T-cell (primary cell): Measurements from ENCODE around the gene MCTP1. TPM values are rescaled to one million over a fixed set of nuclear protein-coding genes. Genes with fewer than 3 reads are reported as not detected.

Experiments
- ATAC-seq, 4 experiments: fragments of 200-7000 bp in 3 of 4; fragments of 150-1000 bp in 1 of 4; cut with Tn5 transposase; replicated peaks in 1 of 4; 1 replicate in 3 of 4; 2 replicates in 1 of 4; pipeline ENCODE4 v1.10.0; 2021; ENCODE audit warnings: moderate library complexity in 3 of 4, mild to moderate bottlenecking in 2 of 4, moderate number of reproducible peaks in 1 of 4
- CTCF ChIA-PET, 2 donors: fragments of 300-600 bp; sonication (Branson Sonifier 250); formaldehyde crosslinking; loops; one replicate each; lab custom pipeline; 2022; ENCODE audit warnings: antibody characterized with exemption in 2 of 2; lab: Charles Lee
- POLR2A ChIA-PET, 2 donors: fragments of 300-600 bp; sonication (Branson Sonifier 250); formaldehyde crosslinking; loops; one replicate each; lab custom pipeline; 2022; ENCODE audit warnings: antibody characterized with exemption in 2 of 2; lab: Charles Lee
- DNase-seq, 35 experiments: peaks; one replicate each; pipeline versions ENCODE4 v3.0.0 to v3.0.0-alpha.2; 2013 to 2023
- H3K27ac ChIP-seq: one replicate; pipeline ENCODE4 v1.5.1; 2013; ENCODE audit warnings: low read length
- H3K27me3 ChIP-seq, 2 experiments: replicated peaks in 1 of 2; 1 replicate in 1 of 2; 2 replicates in 1 of 2; pipeline versions ENCODE4 v1.6.1 to v1.7.0; 2013; ENCODE audit warnings: low read length in 1 of 2, mixed read lengths in 1 of 2; ENCODE audit not compliant: control insufficient read depth in 2 of 2, insufficient read depth in 2 of 2; ENCODE audit errors: extremely low read depth in 1 of 2
- H3K36me3 ChIP-seq, 2 donors: 1 replicate in 1 of 2; 2 replicates in 1 of 2; pipeline versions ENCODE4 v1.6.1 to v1.7.0; 2013; ENCODE audit warnings: low read length in 1 of 2; ENCODE audit not compliant: control insufficient read depth in 2 of 2, insufficient read depth in 1 of 2; ENCODE audit errors: extremely low read depth in 1 of 2
- H3K4me1 ChIP-seq, 2 experiments: 1 replicate in 1 of 2; 2 replicates in 1 of 2; pipeline versions ENCODE4 v1.6.1 to v1.7.0; 2013; ENCODE audit warnings: low read length in 2 of 2, mixed read lengths in 1 of 2; ENCODE audit not compliant: insufficient read depth in 2 of 2, control insufficient read depth in 1 of 2; ENCODE audit errors: extremely low read depth in 1 of 2
- H3K4me3 ChIP-seq, 2 donors: 1 replicate in 1 of 2; 2 replicates in 1 of 2; pipeline versions ENCODE4 v1.5.1 to v1.7.0; 2013; ENCODE audit warnings: mild to moderate bottlenecking in 2 of 2, low read length in 1 of 2, moderate library complexity in 1 of 2; ENCODE audit not compliant: control insufficient read depth in 1 of 2; ENCODE audit errors: extremely low read depth in 1 of 2
- H3K9me3 ChIP-seq: 2 replicates; pipeline ENCODE4 v1.7.0; 2013
- H3K27ac Mint-ChIP-seq, 2 donors: one replicate each; pipeline ENCODE4 v1.8.0; 2020 to 2021; ENCODE audit warnings: mild to moderate bottlenecking in 2 of 2, mixed read lengths in 2 of 2
- H3K27me3 Mint-ChIP-seq, 2 donors: one replicate each; pipeline ENCODE4 v1.8.0; 2021 to 2022; ENCODE audit warnings: mixed read lengths in 2 of 2
- H3K36me3 Mint-ChIP-seq: one replicate; pipeline ENCODE4 v1.8.0; 2021; ENCODE audit warnings: mixed read lengths
- H3K4me1 Mint-ChIP-seq, 3 donors: one replicate each; pipeline ENCODE4 v1.8.0; 2020 to 2022; ENCODE audit warnings: mixed read lengths in 3 of 3, mild to moderate bottlenecking in 1 of 3
- H3K4me3 Mint-ChIP-seq, 3 donors: one replicate each; pipeline ENCODE4 v1.8.0; 2020 to 2022; ENCODE audit warnings: mild to moderate bottlenecking in 3 of 3, mixed read lengths in 3 of 3, moderate library complexity in 3 of 3
- H3K9me3 Mint-ChIP-seq, 3 donors: one replicate each; pipeline ENCODE4 v1.8.0; 2020 to 2022; ENCODE audit warnings: mixed read lengths in 3 of 3
- WGBS: methylation state at CpG from one replicate; pipeline ENCODE4 v1.1.5; 2013; ENCODE audit warnings: missing lambda C conversion rate; ENCODE audit not compliant: insufficient coverage; 5-methylcytosine and 5-hydroxymethylcytosine counted together
- total RNA-seq, 35 experiments: library from RNA in 6 of 35; stranded (reverse) in 6 of 35; fragments of 120-200 nt in 1 of 35; gene quantifications; one replicate each; pipeline versions ENCODE4 v1.2.1 to v1.2.4 and lab custom pipeline; 2013 to 2026

MCTP1 gene
- total RNA-seq, 5 donors from 2014 or later (not counting 1 experiment from before 2014, with no cell fraction given), result 0.21 to 2.9 (median 1.7) TPM; not detected in 1

GRCh38 chr5:94660506-94660905 is 624.4 kb downstream of the MCTP1 start:
- H3K9me3 Mint-ChIP-seq, result peaks cover 10 to 36% (median 28%) of the 10 kb centered on the region in 3 donors
- peaks cover 0 to 2% (median 0%) of the 10 kb centered on the region in 3 donors for H3K4me1 Mint-ChIP-seq
- H3K4me1 ChIP-seq, result no peaks in the 10 kb centered on the region
- WGBS, result 88% methylated on average over 7 of the region's 8 CpGs
- H3K27ac Mint-ChIP-seq, result no peak overlapping the region
- H3K36me3 Mint-ChIP-seq, result peaks cover 66% of the 10 kb centered on the region
- ChIA-PET POLR2A (no interaction called here), CTCF (no interaction called here)
- ATAC-seq (no peak), DNase-seq (no peak)
- peaks cover 3 to 31% of the 10 kb centered on the region in 2 donors for H3K36me3 ChIP-seq
- H3K27me3 Mint-ChIP-seq, result no peaks in the 10 kb centered on the region
- no peaks in the 10 kb centered on the region for H3K9me3 ChIP-seq
- H3K27me3 ChIP-seq, result no peaks in the 10 kb centered on the region
- no peak overlapping the region for H3K4me3 Mint-ChIP-seq
- no peak overlapping the region for H3K27ac ChIP-seq
- no peak overlapping the region for H3K4me3 ChIP-seq

- Histone ChIP-seq H3K9me3 (no peaks in the 10 kb centered on the region), H3K27ac (no peak overlapping the region), H3K4me1 (no peaks in the 10 kb centered on the region), H3K4me3 (no peak overlapping the region), H3K27me3 (no peaks in the 10 kb centered on the region), H3K36me3 (peaks cover 3 to 23% of the 10 kb centered on the region in 2 donors)
- ATAC-seq, result no peak
- H3K9me3 Mint-ChIP-seq, result peaks cover 15 to 43% (median 38%) of the 10 kb centered on the region in 3 donors
- H3K4me1 Mint-ChIP-seq, result peaks cover 0 to 2% (median 0%) of the 10 kb centered on the region in 3 donors
- no peak overlapping the region for H3K4me3 Mint-ChIP-seq
- no peak overlapping the region for H3K27ac Mint-ChIP-seq
- CTCF ChIA-PET, result no interaction called here
- no peaks in the 10 kb centered on the region for H3K27me3 Mint-ChIP-seq
- no peak for DNase-seq
- no CpG with 5 or more reads among the region's 1 CpG for WGBS
- H3K36me3 Mint-ChIP-seq, result peaks cover 70% of the 10 kb centered on the region
- POLR2A ChIA-PET, result no interaction called here
Observed at GRCh38 chr5:94658272-94658671, 626.6 kb downstream of the MCTP1 start.

Other genes with a start within 250 kb of the MCTP1 start
- gene FAM81B, start 106.3 kb upstream of the MCTP1 start, total RNA-seq, result not detected